SK-N-MC (cell line): ENCODE results near the gene TLR1.

ENCODE experiments used
- EZH2 ChIP-seq: fragments of 200-600 bp; sonication (generic); IDR thresholded peaks from one replicate; pipeline ENCODE4 v1.6.1; 2017; ENCODE audit warnings: antibody characterized with exemption
- POLR2AphosphoS5 ChIP-seq: IDR thresholded peaks from 2 replicates; pipeline ENCODE4 v1.6.1; 2012; ENCODE audit warnings: mild to moderate bottlenecking, low read depth, low read length, borderline replicate concordance

- TF ChIP-seq EZH2, result no peak
- no peak for TF ChIP-seq POLR2AphosphoS5
Measured at GRCh38 chr4:38804654-38805295, at the start of gene TLR1.
